Activated T-helper 17 cell treated with anti-CD3 and anti-CD28 coated beads, Interleukin-2, amount 50 U/mL, for 72 hours (primary cell): ENCODE results near the gene DERL2. TPM values are rescaled to one million over a fixed set of nuclear protein-coding genes. Genes with fewer than 3 reads are reported as not detected.
A peak's percentile ranks its signal among the peaks of the same experiment; 100 is the strongest.

Source experiments
- ATAC-seq: fragments of 150-1000 bp; cut with Tn5 transposase; replicated peaks from 2 replicates; pipeline ENCODE4 v1.10.0; 2021; ENCODE audit warnings: mild to moderate bottlenecking, moderate library complexity
- H3K27ac Mint-ChIP-seq: one replicate; pipeline ENCODE4 v1.8.0; 2022; ENCODE audit warnings: mixed read lengths
- H3K27me3 Mint-ChIP-seq: one replicate; pipeline ENCODE4 v1.8.0; 2022; ENCODE audit warnings: mixed read lengths
- H3K36me3 Mint-ChIP-seq: one replicate; pipeline ENCODE4 v1.8.0; 2022; ENCODE audit warnings: low read depth, mild to moderate bottlenecking, mixed read lengths
- H3K4me1 Mint-ChIP-seq: one replicate; pipeline ENCODE4 v1.8.0; 2022; ENCODE audit warnings: mixed read lengths
- H3K4me3 Mint-ChIP-seq: one replicate; pipeline ENCODE4 v1.8.0; 2022; ENCODE audit warnings: mild to moderate bottlenecking, mixed read lengths
- H3K9me3 Mint-ChIP-seq: one replicate; pipeline ENCODE4 v1.8.0; 2022; ENCODE audit warnings: mixed read lengths
- total RNA-seq, 2 donors: library from RNA; stranded (reverse); gene quantifications; one replicate each; pipeline ENCODE4 v1.2.3, GENCODE V29; 2022

DERL2 gene
- total RNA-seq, 2 donors from 2014 or later: 58.3 to 69.6 TPM

DNA sequence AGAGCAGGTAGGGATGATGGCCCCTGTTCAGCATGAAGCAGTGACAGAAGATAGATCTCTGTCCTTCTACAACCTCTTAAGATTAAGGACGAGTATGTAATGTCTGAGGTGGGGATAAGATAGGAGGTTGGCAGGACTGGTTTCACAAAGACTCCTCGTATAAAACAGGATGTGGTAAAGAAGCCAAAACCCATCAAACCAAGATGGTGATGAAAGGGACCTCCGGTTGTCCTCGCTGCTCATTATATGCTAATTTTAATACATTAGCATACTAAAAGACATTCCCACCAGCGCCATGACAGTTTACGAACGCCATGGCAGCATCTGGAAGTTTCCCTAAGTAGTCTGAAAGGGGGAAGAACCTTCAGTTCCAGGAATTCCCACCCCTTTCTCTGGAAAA is 27.6 kb upstream of the DERL2 start:
- peaks cover 8% of the 10 kb centered on the region for H3K4me1 Mint-ChIP-seq
- no peak overlapping the region for H3K27ac Mint-ChIP-seq
- peak; percentile 81 for ATAC-seq
- H3K27me3 Mint-ChIP-seq: no peaks in the 10 kb centered on the region
- H3K4me3 Mint-ChIP-seq: no peak overlapping the region
- peaks cover 47% of the 10 kb centered on the region for H3K36me3 Mint-ChIP-seq
- no peaks in the 10 kb centered on the region for H3K9me3 Mint-ChIP-seq

DNA sequence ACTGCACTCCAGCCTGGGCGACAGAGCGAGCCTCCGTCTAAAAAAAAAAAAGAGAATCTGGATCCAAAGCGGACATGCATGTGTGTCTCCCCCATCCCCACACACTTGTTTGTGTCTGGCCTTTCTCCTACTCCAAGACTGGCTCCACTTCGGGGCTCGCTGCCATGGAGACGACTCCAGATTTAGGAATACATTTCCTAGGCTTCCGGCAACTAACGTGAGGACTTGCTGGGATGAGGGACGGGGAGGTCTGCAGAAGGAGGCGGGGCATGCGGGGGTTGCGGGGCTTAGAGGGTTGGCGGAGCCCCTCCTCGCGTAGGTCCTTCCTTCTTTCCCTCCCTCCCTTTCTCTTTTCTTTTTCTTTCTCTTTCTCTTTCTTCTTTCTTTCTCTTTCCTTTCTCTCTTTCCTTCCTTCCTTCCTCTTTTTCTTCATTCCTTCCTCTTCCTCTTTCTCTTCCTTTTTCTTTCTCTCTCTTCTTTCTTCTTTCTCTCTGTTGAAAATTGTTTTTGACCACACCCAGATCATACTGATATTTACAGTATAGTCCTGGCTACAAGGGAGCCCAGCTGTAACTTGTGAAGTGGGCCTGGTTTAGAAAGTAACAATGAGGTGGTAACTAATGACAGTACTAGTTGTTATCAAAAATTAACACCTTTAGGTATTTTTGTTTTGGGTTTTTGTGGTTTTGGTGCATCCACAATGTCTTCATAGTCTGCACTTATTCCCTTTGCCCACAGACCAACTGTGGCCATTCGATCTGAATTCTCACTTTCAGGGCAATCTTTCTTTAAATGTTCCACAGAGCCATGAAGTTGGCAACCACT is 25.6 kb upstream of the DERL2 start:
- no peak for ATAC-seq
- Mint-ChIP-seq H3K9me3 (no peaks in the 10 kb centered on the region), H3K36me3 (peaks cover 32% of the 10 kb centered on the region), H3K4me1 (peaks cover 8% of the 10 kb centered on the region), H3K27ac (no peak overlapping the region), H3K27me3 (no peaks in the 10 kb centered on the region), H3K4me3 (no peak overlapping the region)

DNA sequence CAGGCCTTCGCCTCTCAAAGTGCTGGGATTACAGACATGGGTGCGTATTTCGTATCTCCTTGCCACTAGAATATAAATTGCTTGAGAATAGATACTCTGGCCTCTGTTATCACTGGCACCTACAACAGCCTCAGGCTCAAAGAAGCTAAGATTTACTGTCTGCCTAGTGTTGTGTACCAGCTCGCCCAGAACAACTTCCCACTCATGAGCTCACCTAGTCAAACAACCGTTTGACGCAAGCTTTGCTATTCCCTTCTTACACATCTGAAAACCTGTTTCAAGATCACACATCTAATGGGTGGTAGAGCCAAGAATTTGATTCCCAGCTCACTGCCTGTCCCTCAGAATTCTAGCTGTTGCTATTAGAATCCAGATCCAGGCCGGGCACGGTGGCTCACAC is 24.8 kb upstream of the DERL2 start:
- Mint-ChIP-seq H3K4me3 (no peak overlapping the region), H3K27me3 (no peaks in the 10 kb centered on the region), H3K27ac (no peak overlapping the region), H3K4me1 (peaks cover 4% of the 10 kb centered on the region), H3K36me3 (peaks cover 28% of the 10 kb centered on the region), H3K9me3 (no peaks in the 10 kb centered on the region)
- no peak for ATAC-seq

DNA sequence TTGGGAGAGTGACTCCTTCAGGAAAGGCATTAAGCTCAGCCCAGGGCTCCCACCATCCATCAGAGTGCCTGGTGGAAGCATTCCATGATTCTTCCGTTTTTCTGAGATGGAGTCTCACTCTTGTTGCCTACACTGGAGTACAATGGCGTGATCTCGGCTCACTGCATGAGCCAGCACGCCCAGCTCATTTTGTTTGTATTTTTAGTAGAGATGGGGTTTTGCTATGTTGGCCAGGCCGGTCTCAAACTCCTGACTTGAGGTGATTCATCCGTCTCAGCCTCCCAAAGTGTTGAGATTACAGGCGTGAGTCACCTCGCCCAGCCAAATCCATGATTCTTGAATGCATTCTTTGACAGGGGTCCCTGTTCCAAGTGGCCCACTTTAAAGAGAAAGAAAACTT is 23.5 kb upstream of the DERL2 start:
- H3K27ac Mint-ChIP-seq: no peak overlapping the region
- ATAC-seq: no peak
- H3K36me3 Mint-ChIP-seq: peaks cover 18% of the 10 kb centered on the region
- no peak overlapping the region for H3K4me3 Mint-ChIP-seq
- H3K27me3 Mint-ChIP-seq: no peaks in the 10 kb centered on the region
- H3K9me3 Mint-ChIP-seq: no peaks in the 10 kb centered on the region
- peaks cover 4% of the 10 kb centered on the region for H3K4me1 Mint-ChIP-seq

DNA sequence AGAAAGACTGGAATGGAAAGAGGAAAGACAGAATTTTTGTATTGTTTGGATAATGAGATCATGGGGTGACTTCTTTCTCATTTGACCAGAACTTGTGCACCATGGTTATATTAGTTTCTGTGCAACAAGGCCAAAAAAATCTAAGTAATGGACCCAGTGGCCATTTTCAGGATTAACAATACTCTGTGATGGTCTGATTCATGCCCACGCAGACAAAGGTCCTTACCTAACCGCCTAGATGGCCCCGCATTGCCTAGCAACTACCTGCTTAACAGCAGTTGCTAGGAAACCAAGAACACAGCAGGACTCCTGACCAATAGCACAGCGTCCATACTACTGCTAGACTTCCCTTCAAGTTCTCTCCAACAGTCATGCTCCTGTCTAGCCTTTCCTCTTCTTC is 22.8 kb upstream of the DERL2 start:
- H3K36me3 Mint-ChIP-seq: peaks cover 12% of the 10 kb centered on the region

GRCh38 chr17:5506307-5506706 is 20.3 kb upstream of the DERL2 start:
- H3K27ac Mint-ChIP-seq: no peak overlapping the region
- peaks cover 22% of the 10 kb centered on the region for H3K36me3 Mint-ChIP-seq
- H3K27me3 Mint-ChIP-seq: no peaks in the 10 kb centered on the region
- no peak for ATAC-seq
- peaks cover 7% of the 10 kb centered on the region for H3K4me1 Mint-ChIP-seq
- H3K9me3 Mint-ChIP-seq: no peaks in the 10 kb centered on the region
- no peak overlapping the region for H3K4me3 Mint-ChIP-seq

More for the DNA sequence above, 22.8 kb upstream of the DERL2 start:
- Mint-ChIP-seq H3K27ac (no peak overlapping the region), H3K27me3 (no peaks in the 10 kb centered on the region), H3K4me1 (no peaks in the 10 kb centered on the region), H3K9me3 (no peaks in the 10 kb centered on the region), H3K4me3 (no peak overlapping the region)
- ATAC-seq: no peak

DNA sequence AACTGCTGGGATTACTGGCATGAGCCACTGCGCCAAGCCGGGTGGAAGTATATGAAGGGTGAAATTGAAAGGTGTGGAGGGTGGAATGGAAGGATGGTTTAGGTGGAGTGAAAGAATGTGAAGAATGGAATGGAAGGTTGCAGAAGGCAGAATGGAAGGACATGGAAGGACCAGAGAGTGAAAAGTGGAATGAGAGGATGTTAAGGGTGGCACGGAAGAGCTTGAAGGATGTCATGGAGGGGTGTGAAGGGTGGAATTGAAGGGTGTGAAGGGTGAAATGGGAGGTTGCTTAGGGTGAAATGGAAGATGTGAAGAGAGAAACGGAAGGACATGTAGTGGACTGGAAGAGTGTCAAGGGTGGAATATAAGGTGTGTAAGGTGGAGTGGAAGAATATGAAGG is 16.6 kb upstream of the DERL2 start:
- Mint-ChIP-seq H3K27me3 (no peaks in the 10 kb centered on the region), H3K4me3 (no peak overlapping the region), H3K36me3 (peaks cover 26% of the 10 kb centered on the region), H3K4me1 (peaks cover 11% of the 10 kb centered on the region), H3K27ac (no peak overlapping the region), H3K9me3 (no peaks in the 10 kb centered on the region)
- no peak for ATAC-seq

GRCh38 chr17:5501685-5502084 is 15.7 kb upstream of the DERL2 start:
- Mint-ChIP-seq H3K27ac (no peak overlapping the region), H3K36me3 (peaks cover 22% of the 10 kb centered on the region), H3K9me3 (no peaks in the 10 kb centered on the region), H3K4me1 (peaks cover 11% of the 10 kb centered on the region), H3K27me3 (no peaks in the 10 kb centered on the region), H3K4me3 (peak overlapping the region; percentile 88)
- ATAC-seq: no peak

DNA sequence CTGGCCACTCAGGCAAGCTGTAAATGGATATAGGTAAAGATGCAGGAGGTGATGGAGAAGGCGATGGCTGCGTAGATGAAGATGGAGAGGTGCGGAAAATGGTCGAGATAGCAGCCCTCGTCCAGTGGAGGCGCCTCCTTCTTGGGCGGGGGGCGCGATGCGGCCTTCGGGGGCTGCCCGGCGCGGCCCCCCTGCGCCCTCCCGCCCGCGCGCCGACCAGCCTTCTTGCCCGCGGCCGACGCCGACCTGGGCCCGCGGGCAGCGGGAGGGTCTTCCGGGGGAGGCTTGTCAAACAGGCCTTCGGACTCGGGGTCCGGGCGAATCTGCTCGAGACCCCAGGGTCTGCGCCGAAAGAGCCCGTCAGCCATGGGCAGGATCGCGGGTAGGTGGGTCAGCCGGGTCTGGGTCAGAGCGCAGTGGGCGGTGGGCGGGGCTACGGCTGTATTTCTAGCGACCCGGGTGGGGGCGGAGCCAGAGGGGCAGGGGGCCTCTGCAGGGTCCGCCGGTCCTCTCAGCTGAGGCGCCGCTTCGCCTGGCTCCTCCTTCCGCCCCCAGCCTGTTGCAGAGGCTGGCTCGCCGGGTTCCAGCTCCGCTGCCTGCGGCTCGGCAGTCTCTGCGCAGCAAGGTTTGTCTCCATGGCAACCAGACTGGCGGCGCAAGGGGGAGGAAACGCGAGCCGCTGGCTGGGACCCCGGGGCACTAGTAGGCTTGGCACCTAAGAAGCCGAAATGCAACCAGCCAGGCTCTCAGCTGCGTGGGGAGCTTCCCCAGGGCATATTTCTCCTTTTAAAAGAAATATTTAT is 14.8 kb upstream of the DERL2 start:
- H3K4me1 Mint-ChIP-seq: peaks cover 11% of the 10 kb centered on the region
- peak; percentile 87 for ATAC-seq
- peaks cover 17% of the 10 kb centered on the region for H3K36me3 Mint-ChIP-seq
- H3K27me3 Mint-ChIP-seq: no peaks in the 10 kb centered on the region
- H3K4me3 Mint-ChIP-seq: peak overlapping the region; percentile 88
- H3K9me3 Mint-ChIP-seq: no peaks in the 10 kb centered on the region
- peak overlapping the region; percentile 88 for H3K27ac Mint-ChIP-seq

DNA sequence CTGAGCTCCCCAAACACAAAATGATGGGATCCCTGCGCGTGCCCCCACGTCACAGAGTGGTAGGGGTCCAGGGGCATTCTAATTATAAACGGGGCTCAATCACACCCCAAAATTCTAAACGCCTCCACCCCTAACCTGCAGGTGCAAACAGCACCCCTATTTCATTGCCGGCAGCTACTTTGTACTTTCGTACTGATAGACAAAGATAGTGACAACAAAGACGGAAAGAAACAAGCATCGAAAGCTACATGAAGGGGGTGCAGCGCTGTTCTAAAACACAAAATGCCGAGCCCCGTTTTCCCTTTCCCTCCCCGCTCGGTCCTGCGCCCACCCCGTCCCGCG is 14.2 kb upstream of the DERL2 start:
- no peak for ATAC-seq
- no peaks in the 10 kb centered on the region for H3K27me3 Mint-ChIP-seq
- H3K9me3 Mint-ChIP-seq: no peaks in the 10 kb centered on the region
- H3K4me1 Mint-ChIP-seq: peaks cover 11% of the 10 kb centered on the region
- peaks cover 14% of the 10 kb centered on the region for H3K36me3 Mint-ChIP-seq
- peak overlapping the region; percentile 88 for H3K27ac Mint-ChIP-seq
- H3K4me3 Mint-ChIP-seq: peak overlapping the region; percentile 88

DNA sequence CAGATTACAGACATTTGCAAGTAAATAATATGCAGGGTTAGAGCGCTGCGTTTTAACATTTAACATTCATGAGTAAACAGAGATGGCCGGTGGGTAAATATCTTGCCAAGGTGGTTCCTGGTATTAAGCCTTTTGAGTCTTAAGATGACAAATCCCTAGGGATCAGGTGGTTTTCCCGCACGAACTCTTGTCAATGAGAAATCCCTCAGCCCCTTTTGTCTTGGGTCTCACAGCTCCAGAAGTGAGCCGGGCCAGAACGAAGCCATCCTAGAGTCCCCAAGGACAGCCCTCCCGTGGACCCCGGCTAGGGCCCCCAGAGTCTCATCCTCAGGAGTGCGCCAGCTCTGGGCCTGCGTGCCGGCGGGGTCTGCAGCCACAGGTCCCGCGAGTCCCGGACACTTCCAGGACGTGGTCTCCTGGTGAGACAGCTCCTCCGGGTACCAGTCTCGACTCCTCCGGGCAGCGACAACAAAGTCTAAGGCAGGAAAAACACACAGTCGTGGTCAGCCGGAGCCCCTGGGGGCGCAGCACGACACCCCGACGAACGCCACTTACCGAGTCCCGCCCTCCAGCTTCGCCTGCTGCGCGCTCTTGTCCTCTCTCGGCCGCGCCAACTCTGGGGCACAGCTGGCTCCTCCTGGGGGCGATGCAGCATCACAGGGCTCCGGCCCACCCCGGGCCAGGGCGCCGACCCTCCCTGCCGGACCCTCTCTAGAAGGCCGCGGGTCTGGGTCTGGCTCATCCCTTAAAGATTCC is 13.7 kb upstream of the DERL2 start:
- no peak overlapping the region for H3K27ac Mint-ChIP-seq
- peaks cover 11% of the 10 kb centered on the region for H3K4me1 Mint-ChIP-seq
- no peaks in the 10 kb centered on the region for H3K9me3 Mint-ChIP-seq
- H3K27me3 Mint-ChIP-seq: no peaks in the 10 kb centered on the region
- H3K4me3 Mint-ChIP-seq: peak overlapping the region; percentile 88
- ATAC-seq: no peak
- H3K36me3 Mint-ChIP-seq: peaks cover 14% of the 10 kb centered on the region

- no peaks in the 10 kb centered on the region for H3K27me3 Mint-ChIP-seq
- no peak for ATAC-seq
- no peak overlapping the region for H3K4me3 Mint-ChIP-seq
- peaks cover 40% of the 10 kb centered on the region for H3K36me3 Mint-ChIP-seq
- H3K9me3 Mint-ChIP-seq: no peaks in the 10 kb centered on the region
- no peak overlapping the region for H3K27ac Mint-ChIP-seq
- peaks cover 11% of the 10 kb centered on the region for H3K4me1 Mint-ChIP-seq
These were observed 7.0 kb upstream of the DERL2 start for GRCh38 chr17:5492970-5493369.

DNA sequence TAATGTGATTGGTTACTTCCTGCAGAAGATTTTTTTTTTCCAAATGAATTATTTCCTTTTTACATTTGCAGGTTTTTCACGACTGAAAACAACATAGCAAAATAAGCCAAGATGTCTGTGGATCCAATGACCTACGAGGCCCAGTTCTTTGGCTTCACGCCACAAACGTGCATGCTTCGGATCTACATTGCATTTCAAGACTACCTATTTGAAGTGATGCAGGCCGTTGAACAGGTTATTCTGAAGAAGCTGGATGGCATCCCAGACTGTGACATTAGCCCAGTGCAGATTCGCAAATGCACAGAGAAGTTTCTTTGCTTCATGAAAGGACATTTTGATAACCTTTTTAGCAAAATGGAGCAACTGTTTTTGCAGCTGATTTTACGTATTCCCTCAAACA is 2.8 kb upstream of the DERL2 start:
- Mint-ChIP-seq H3K27ac (no peak overlapping the region), H3K9me3 (no peaks in the 10 kb centered on the region), H3K27me3 (no peaks in the 10 kb centered on the region), H3K4me1 (peaks cover 23% of the 10 kb centered on the region), H3K36me3 (peaks cover 81% of the 10 kb centered on the region), H3K4me3 (peak overlapping the region; percentile 99)
- no peak for ATAC-seq

- Mint-ChIP-seq H3K4me1 (peaks cover 29% of the 10 kb centered on the region), H3K27me3 (no peaks in the 10 kb centered on the region), H3K9me3 (no peaks in the 10 kb centered on the region), H3K27ac (peak within 1 kb of the TSS; percentile 98), H3K36me3 (peaks cover 95% of the 10 kb centered on the region), H3K4me3 (peak within 1 kb of the TSS; percentile 99)
- ATAC-seq: peak; percentile 95
These were observed 487 bp upstream of the DERL2 start, which contains the start of gene MIS12 for GRCh38 chr17:5486206-5487124. TSS of gene MIS12 (plus strand) at chr17:5486566. CDS start at chr17:5488863, 2,297 bp downstream.
